RWPE2 (cell line): ENCODE results near the gene IDNK.
A peak's percentile ranks its signal among the peaks of the same experiment; 100 is the strongest.

Experiments used
- ATAC-seq: fragments of 200-7000 bp; cut with Tn5 transposase; 3 replicates; pipeline ENCODE4 v1.9.1; 2021; ENCODE audit warnings: low read depth
- DNase-seq: peaks from one replicate; pipeline ENCODE4 v3.0.0-alpha.2; 2020; ENCODE audit warnings: low spot score
- H3K27ac ChIP-seq: fragments of 450-650 bp; 2 replicates; pipeline ENCODE4 v1.5.1; 2017; ENCODE audit warnings: mild to moderate bottlenecking; ENCODE audit not compliant: poor library complexity, severe bottlenecking
- H3K27me3 ChIP-seq: fragments of 250-450 bp; sonication (Bioruptor Pico); 2 replicates; pipeline ENCODE4 v1.5.1; 2021; ENCODE audit warnings: mild to moderate bottlenecking, moderate library complexity; ENCODE audit not compliant: insufficient read depth, poor library complexity, severe bottlenecking
- H3K36me3 ChIP-seq: fragments of 250-450 bp; sonication (Bioruptor Pico); 2 replicates; pipeline ENCODE4 v1.5.1; 2020; ENCODE audit warnings: low read depth, mild to moderate bottlenecking, moderate library complexity
- H3K4me1 ChIP-seq: fragments of 250-450 bp; sonication (Bioruptor Pico); 2 replicates; pipeline ENCODE4 v1.5.1; 2021; ENCODE audit warnings: mild to moderate bottlenecking, moderate library complexity; ENCODE audit not compliant: insufficient read depth, poor library complexity, severe bottlenecking
- H3K4me3 ChIP-seq: fragments of 250-450 bp; sonication (Bioruptor Pico); 2 replicates; pipeline ENCODE4 v1.5.1; 2021; ENCODE audit warnings: mild to moderate bottlenecking, moderate library complexity; ENCODE audit not compliant: severe bottlenecking
- H3K9me3 ChIP-seq: fragments of 250-450 bp; sonication (Bioruptor Pico); 2 replicates; pipeline ENCODE4 v1.5.1; 2021; ENCODE audit warnings: mild to moderate bottlenecking, moderate library complexity; ENCODE audit not compliant: severe bottlenecking
- CTCF ChIP-seq: fragments of 450-650 bp; IDR thresholded peaks from one replicate; pipeline ENCODE4 v1.5.1; 2017; ENCODE audit warnings: mild to moderate bottlenecking, moderate library complexity; ENCODE audit not compliant: poor library complexity, severe bottlenecking

The IDNK gene

GRCh38 chr9:83622939-83623678 lies at the start of gene IDNK:
TSS of gene IDNK (plus strand) at chr9:83623143. CDS start at chr9:83623172, 29 bp downstream.
- Histone ChIP-seq H3K9me3 (no peaks in the 10 kb centered on the region), H3K4me1 (peaks cover 3% of the 10 kb centered on the region), H3K27ac (peak within 1 kb of the TSS; percentile 32), H3K36me3 (no peaks in the 10 kb centered on the region), H3K4me3 (peak within 1 kb of the TSS; percentile 83), H3K27me3 (no peaks in the 10 kb centered on the region)
- no peak for TF ChIP-seq CTCF
- DNase-seq (no peak), ATAC-seq (peak; percentile 88)

GRCh38 chr9:83574482-83574881 lies 48.5 kb upstream of the IDNK start:
- Histone ChIP-seq H3K36me3 (no peaks in the 10 kb centered on the region), H3K9me3 (peaks cover 3% of the 10 kb centered on the region), H3K4me3 (no peak overlapping the region), H3K27me3 (no peaks in the 10 kb centered on the region), H3K4me1 (no peaks in the 10 kb centered on the region), H3K27ac (no peak overlapping the region)
- DNase-seq (no peak), ATAC-seq (no peak)
- TF ChIP-seq CTCF: no peak

GRCh38 chr9:83582029-83582428 lies 40.9 kb upstream of the IDNK start:
- Histone ChIP-seq H3K27me3 (no peaks in the 10 kb centered on the region), H3K36me3 (no peaks in the 10 kb centered on the region), H3K27ac (no peak overlapping the region), H3K9me3 (peaks cover 3% of the 10 kb centered on the region), H3K4me3 (no peak overlapping the region), H3K4me1 (no peaks in the 10 kb centered on the region)
- TF ChIP-seq CTCF: no peak
- 0 out of 3 replicates have a peak, but pooled peaks have one; percentile 42 for ATAC-seq
- no peak for DNase-seq

- no peaks in the 10 kb centered on the region for H3K27me3 ChIP-seq
- peak; percentile 79 for TF ChIP-seq CTCF
- no peaks in the 10 kb centered on the region for H3K36me3 ChIP-seq
- no peak overlapping the region for H3K4me3 ChIP-seq
- ATAC-seq: peak; percentile 77
- DNase-seq: no peak
- H3K9me3 ChIP-seq: peaks cover 3% of the 10 kb centered on the region
- H3K27ac ChIP-seq: no peak overlapping the region
- H3K4me1 ChIP-seq: no peaks in the 10 kb centered on the region
Observed at GRCh38 chr9:83583151-83584014, 39.6 kb upstream of the IDNK start.

- no peaks in the 10 kb centered on the region for H3K4me1 ChIP-seq
- DNase-seq (no peak), ATAC-seq (no peak)
- H3K4me3 ChIP-seq: no peak overlapping the region
- H3K9me3 ChIP-seq: no peaks in the 10 kb centered on the region
- no peak for TF ChIP-seq CTCF
- no peak overlapping the region for H3K27ac ChIP-seq
- no peaks in the 10 kb centered on the region for H3K36me3 ChIP-seq
- no peaks in the 10 kb centered on the region for H3K27me3 ChIP-seq
Observed at GRCh38 chr9:83584995-83585394, 37.9 kb upstream of the IDNK start.
